HepG2 (cell line): ENCODE results near the gene MYL11. TPM values are rescaled to one million over a fixed set of nuclear protein-coding genes. Genes with fewer than 3 reads are reported as not detected.
A peak's percentile ranks its signal among the peaks of the same experiment; 100 is the strongest.

Experiments
- ARNTL ChIP-seq: sonication (generic); formaldehyde crosslinking; IDR thresholded peaks from 2 replicates; pipeline ENCODE4 v1.4.0; 2020; ENCODE audit warnings: mild to moderate bottlenecking, missing genetic modification reagents
- ELF1 ChIP-seq: sonication (generic); formaldehyde crosslinking; IDR thresholded peaks from 2 replicates; pipeline ENCODE4 v1.4.0; 2020; ENCODE audit warnings: missing genetic modification reagents
- FOXA1 ChIP-seq, 2 experiments: fragments of 450-650 bp in 1 of 2; sonication (generic) in 1 of 2; formaldehyde crosslinking in 1 of 2; IDR thresholded peaks; 2 replicates each; pipeline versions ENCODE4 v1.4.0 to v1.6.1; 2016 to 2020; ENCODE audit warnings: missing genetic modification reagents in 1 of 2
- FOXK2 ChIP-seq: fragments of 450-650 bp; IDR thresholded peaks from 2 replicates; pipeline ENCODE4 v1.6.1; 2016
- GATAD2A ChIP-seq: IDR thresholded peaks from 2 replicates; pipeline ENCODE4 v1.6.1; 2016
- HNRNPLL ChIP-seq: fragments of 200-400 bp; formaldehyde crosslinking; IDR thresholded peaks from 2 replicates; pipeline ENCODE4 v1.6.1; 2017; ENCODE audit warnings: mild to moderate bottlenecking, low read depth, low read length; ENCODE audit not compliant: poor library complexity, severe bottlenecking
- HOXA5 ChIP-seq: sonication (generic); formaldehyde crosslinking; IDR thresholded peaks from 2 replicates; pipeline ENCODE4 v1.4.0; 2020; ENCODE audit warnings: missing genetic modification reagents
- IRX3 ChIP-seq: sonication (generic); formaldehyde crosslinking; IDR thresholded peaks from 2 replicates; pipeline ENCODE4 v1.8.1; 2023; ENCODE audit warnings: mild to moderate bottlenecking, low read depth, missing genetic modification reagents, borderline replicate concordance
- KLF11 ChIP-seq: IDR thresholded peaks from 2 replicates; pipeline ENCODE4 v1.6.1; 2016; ENCODE audit warnings: missing compliant biosample characterization
- MAZ ChIP-seq, 2 experiments: sonication (generic) in 1 of 2; formaldehyde crosslinking in 1 of 2; IDR thresholded peaks; 2 replicates each; pipeline versions ENCODE4 v1.5.0 to v1.6.1; 2012 to 2020; ENCODE audit warnings: low read depth in 2 of 2, mild to moderate bottlenecking in 2 of 2, borderline replicate concordance in 1 of 2, improper control_type of control experiment in 1 of 2, low read length in 1 of 2, missing genetic modification reagents in 1 of 2, moderate library complexity in 1 of 2
- MXI1 ChIP-seq: IDR thresholded peaks from 3 replicates; pipeline ENCODE4 v1.6.1; 2012; ENCODE audit warnings: low read depth, low read length, inconsistent platforms, borderline replicate concordance
- NR2F6 ChIP-seq, 2 experiments: IDR thresholded peaks; 2 replicates each; pipeline ENCODE4 v1.6.1; 2016; ENCODE audit warnings: antibody characterized with exemption in 1 of 2, mild to moderate bottlenecking in 1 of 2
- PAX8 ChIP-seq: sonication (generic); formaldehyde crosslinking; IDR thresholded peaks from 2 replicates; pipeline ENCODE4 v1.8.0; 2022; ENCODE audit warnings: mild to moderate bottlenecking, missing genetic modification reagents, borderline replicate concordance
- SP2 ChIP-seq: sonication (generic); formaldehyde crosslinking; IDR thresholded peaks from 2 replicates; pipeline ENCODE4 v1.5.1; 2020; ENCODE audit warnings: mild to moderate bottlenecking, missing genetic modification reagents
- SPEN ChIP-seq: sonication (generic); formaldehyde crosslinking; IDR thresholded peaks from 2 replicates; pipeline ENCODE4 v1.5.1; 2020; ENCODE audit warnings: low read depth, mild to moderate bottlenecking, missing genetic modification reagents
- ZMYM2 ChIP-seq: sonication (generic); formaldehyde crosslinking; IDR thresholded peaks from 2 replicates; pipeline ENCODE4 v1.8.0; 2022; ENCODE audit warnings: mild to moderate bottlenecking, missing genetic modification reagents
- ZNF724P ChIP-seq: sonication (generic); formaldehyde crosslinking; IDR thresholded peaks from 2 replicates; pipeline ENCODE4 v1.8.0; 2022; ENCODE audit warnings: missing genetic modification reagents, borderline replicate concordance
- ZNF746 ChIP-seq: sonication (generic); formaldehyde crosslinking; IDR thresholded peaks from 2 replicates; pipeline ENCODE4 v1.8.0; 2022; ENCODE audit warnings: mild to moderate bottlenecking, missing genetic modification reagents
- polyA plus RNA-seq, 8 experiments: library from polyadenylated mRNA; depleted of rRNA in 3 of 8; stranded (reverse) in 7 of 8; unstranded in 1 of 8; fragments of >200 nt; fragmentation: Illumina TruSeq in 4 of 8; extraction: Trizol in 4 of 8; gene quantifications; 2 replicates each; pipeline versions ENCODE4 v1.2.1 to v1.2.3, GENCODE V29; 2011 to 2016; ENCODE audit warnings: low read depth in 4 of 8, missing spikeins in 1 of 8, mixed read lengths in 1 of 8; ENCODE audit not compliant: insufficient read depth in 1 of 8
- total RNA-seq, 5 experiments: library from RNA; depleted of rRNA; stranded (reverse); fragments of >200 nt; fragmentation: Illumina TruSeq; extraction: Trizol; gene quantifications; 2 replicates each; pipeline ENCODE4 v1.2.3, GENCODE V29; 2016; ENCODE audit warnings: low read depth in 1 of 5
- TF ChIP-seq, protein P1 (sequence below): sonication (generic); formaldehyde crosslinking; conservative IDR thresholded peaks from 2 replicates; pipeline ENCODE4 v1.4.0; 2020; ENCODE audit warnings: mild to moderate bottlenecking, missing genetic modification reagents, moderate library complexity
- TF ChIP-seq, protein P2 (sequence below): IDR thresholded peaks from 2 replicates; pipeline ENCODE4 v1.6.1; 2016; ENCODE audit warnings: control low read depth
- TF ChIP-seq, protein P3 (sequence below): sonication (generic); IDR thresholded peaks from 2 replicates; pipeline ENCODE4 v1.6.1; 2016; ENCODE audit warnings: low read depth, borderline replicate concordance
- TF ChIP-seq, protein P4 (sequence below): sonication (generic); formaldehyde crosslinking; IDR thresholded peaks from 2 replicates; pipeline ENCODE4 v1.5.0; 2020; ENCODE audit warnings: mild to moderate bottlenecking, missing genetic modification reagents

The MYL11 gene
- total and polyA plus RNA-seq, 2 of the 13 experiments (the other 11 are each of a cell fraction or from before 2014, with no cell fraction given) = not detected

DNA sequence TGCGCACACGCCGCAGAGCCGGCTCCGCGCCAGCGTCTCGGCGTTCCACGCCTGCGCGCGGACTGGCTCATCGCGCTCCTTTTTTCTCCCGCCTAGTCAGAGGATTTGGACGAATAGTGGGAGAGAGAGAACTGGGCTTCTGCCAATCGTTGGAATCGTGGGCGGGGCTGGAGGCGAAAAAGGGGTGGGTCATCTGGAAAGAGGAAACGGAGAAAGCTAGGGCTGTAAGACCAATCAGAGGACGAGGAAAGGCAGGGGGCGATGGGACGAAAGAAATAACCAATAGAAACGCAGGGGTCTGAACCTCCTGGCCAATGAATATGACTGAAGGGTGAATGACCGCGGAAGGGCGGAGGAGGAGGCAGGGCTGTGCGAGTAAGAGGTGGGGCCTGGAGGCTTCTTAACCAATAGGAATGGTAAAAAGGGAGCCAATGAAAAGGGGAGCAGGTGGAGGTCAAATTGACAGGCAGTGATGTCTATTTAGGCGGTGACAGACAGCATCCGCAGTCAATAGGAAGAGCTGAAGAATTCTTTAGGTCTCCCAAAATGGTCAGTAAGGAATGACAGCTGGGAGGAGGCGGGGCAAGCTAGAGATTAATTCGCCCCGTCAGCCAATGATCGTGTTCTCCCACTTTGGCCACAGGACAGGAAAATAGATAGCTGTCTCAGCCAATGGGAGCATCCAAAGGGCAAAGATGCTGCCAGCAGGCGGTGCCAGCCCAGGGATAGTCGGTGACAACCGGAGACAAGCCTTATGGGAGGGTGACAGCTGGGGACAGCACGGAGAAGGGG lies 4.0 kb upstream of the MYL11 start, which contains the start of gene TBC1D10B (continued):
- TF ChIP-seq HNRNPLL (peak; percentile 73), PAX8 (no peak), ELF1 (CRISPR knock-in tag) (peak; percentile 76), FOXA1 (IDR thresholded peaks at IDR 0.05) (no peak), FOXA1 (CRISPR knock-in tag; IDR thresholded peaks at IDR 0.05) (peak; percentile 47), HOXA5 (CRISPR knock-in tag) (peak; percentile 100), ARNTL (0 out of 2 replicates have a peak, but pooled peaks have one; percentile 10), FOXK2 (peak; percentile 44; the same call in 1 of the 2 replicates), IRX3 (no peak), GATAD2A (peak; percentile 30; the same call in 1 of the 2 replicates), ZNF724P (CRISPR knock-in tag) (no peak), ZNF746 (CRISPR knock-in tag) (no peak), SPEN (CRISPR knock-in tag) (0 out of 2 replicates have a peak, but pooled peaks have one; percentile 14), SP2 (CRISPR knock-in tag) (peak; percentile 95), NR2F6 (IDR thresholded peaks at IDR 0.05) (no peak), NR2F6 (CRISPR knock-in tag; IDR thresholded peaks at IDR 0.05) (no peak), MXI1 (peak; percentile 87; the same call in 1 of the 3 replicates), MAZ (IDR thresholded peaks at IDR 0.05; ENCODE audit: borderline replicate concordance, low read depth, low read length) (no peak), MAZ (CRISPR knock-in tag; IDR thresholded peaks at IDR 0.05; ENCODE audit: low read depth) (0 out of 2 replicates have a peak, but pooled peaks have one; percentile 43), ZMYM2 (CRISPR knock-in tag) (no peak), KLF11 (CRISPR knock-in tag) (peak; percentile 49; the same call in 1 of the 2 replicates)
- TF ChIP-seq, protein P1, sequence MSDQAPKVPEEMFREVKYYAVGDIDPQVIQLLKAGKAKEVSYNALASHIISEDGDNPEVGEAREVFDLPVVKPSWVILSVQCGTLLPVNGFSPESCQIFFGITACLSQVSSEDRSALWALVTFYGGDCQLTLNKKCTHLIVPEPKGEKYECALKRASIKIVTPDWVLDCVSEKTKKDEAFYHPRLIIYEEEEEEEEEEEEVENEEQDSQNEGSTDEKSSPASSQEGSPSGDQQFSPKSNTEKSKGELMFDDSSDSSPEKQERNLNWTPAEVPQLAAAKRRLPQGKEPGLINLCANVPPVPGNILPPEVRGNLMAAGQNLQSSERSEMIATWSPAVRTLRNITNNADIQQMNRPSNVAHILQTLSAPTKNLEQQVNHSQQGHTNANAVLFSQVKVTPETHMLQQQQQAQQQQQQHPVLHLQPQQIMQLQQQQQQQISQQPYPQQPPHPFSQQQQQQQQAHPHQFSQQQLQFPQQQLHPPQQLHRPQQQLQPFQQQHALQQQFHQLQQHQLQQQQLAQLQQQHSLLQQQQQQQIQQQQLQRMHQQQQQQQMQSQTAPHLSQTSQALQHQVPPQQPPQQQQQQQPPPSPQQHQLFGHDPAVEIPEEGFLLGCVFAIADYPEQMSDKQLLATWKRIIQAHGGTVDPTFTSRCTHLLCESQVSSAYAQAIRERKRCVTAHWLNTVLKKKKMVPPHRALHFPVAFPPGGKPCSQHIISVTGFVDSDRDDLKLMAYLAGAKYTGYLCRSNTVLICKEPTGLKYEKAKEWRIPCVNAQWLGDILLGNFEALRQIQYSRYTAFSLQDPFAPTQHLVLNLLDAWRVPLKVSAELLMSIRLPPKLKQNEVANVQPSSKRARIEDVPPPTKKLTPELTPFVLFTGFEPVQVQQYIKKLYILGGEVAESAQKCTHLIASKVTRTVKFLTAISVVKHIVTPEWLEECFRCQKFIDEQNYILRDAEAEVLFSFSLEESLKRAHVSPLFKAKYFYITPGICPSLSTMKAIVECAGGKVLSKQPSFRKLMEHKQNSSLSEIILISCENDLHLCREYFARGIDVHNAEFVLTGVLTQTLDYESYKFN (CRISPR knock-in tag) = peak; percentile 8; the same call in 1 of the 2 replicates
- TF ChIP-seq, protein P2, sequence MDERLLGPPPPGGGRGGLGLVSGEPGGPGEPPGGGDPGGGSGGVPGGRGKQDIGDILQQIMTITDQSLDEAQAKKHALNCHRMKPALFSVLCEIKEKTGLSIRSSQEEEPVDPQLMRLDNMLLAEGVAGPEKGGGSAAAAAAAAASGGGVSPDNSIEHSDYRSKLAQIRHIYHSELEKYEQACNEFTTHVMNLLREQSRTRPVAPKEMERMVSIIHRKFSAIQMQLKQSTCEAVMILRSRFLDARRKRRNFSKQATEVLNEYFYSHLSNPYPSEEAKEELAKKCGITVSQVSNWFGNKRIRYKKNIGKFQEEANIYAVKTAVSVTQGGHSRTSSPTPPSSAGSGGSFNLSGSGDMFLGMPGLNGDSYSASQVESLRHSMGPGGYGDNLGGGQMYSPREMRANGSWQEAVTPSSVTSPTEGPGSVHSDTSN = peak; percentile 98
- TF ChIP-seq, protein P3, sequence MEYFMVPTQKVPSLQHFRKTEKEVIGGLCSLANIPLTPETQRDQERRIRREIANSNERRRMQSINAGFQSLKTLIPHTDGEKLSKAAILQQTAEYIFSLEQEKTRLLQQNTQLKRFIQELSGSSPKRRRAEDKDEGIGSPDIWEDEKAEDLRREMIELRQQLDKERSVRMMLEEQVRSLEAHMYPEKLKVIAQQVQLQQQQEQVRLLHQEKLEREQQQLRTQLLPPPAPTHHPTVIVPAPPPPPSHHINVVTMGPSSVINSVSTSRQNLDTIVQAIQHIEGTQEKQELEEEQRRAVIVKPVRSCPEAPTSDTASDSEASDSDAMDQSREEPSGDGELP = peak; percentile 91
- TF ChIP-seq, protein P4, sequence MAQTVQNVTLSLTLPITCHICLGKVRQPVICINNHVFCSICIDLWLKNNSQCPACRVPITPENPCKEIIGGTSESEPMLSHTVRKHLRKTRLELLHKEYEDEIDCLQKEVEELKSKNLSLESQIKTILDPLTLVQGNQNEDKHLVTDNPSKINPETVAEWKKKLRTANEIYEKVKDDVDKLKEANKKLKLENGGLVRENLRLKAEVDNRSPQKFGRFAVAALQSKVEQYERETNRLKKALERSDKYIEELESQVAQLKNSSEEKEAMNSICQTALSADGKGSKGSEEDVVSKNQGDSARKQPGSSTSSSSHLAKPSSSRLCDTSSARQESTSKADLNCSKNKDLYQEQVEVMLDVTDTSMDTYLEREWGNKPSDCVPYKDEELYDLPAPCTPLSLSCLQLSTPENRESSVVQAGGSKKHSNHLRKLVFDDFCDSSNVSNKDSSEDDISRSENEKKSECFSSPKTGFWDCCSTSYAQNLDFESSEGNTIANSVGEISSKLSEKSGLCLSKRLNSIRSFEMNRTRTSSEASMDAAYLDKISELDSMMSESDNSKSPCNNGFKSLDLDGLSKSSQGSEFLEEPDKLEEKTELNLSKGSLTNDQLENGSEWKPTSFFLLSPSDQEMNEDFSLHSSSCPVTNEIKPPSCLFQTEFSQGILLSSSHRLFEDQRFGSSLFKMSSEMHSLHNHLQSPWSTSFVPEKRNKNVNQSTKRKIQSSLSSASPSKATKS (CRISPR knock-in tag) = no peak
